ENCODE measurements around the gene GDI1. TPM values are rescaled to one million over a fixed set of nuclear protein-coding genes. Genes with fewer than 3 reads are reported as not detected.

Gene GDI1
- total and polyA plus RNA-seq, 9 of the 15 experiments (the other 6 are each of a cell fraction or from before 2014, with no cell fraction given), result 0.97 to 82.6 (median 37.5) TPM

GRCh38 chrX:154484255-154485149 lies 47.5 kb downstream of the GDI1 start (continued):
- peak; percentile 33; the same call in 1 of the 2 replicates for TF ChIP-seq NCOA1 (IDR thresholded peaks at IDR 0.05; ENCODE audit: low read depth)
- TF ChIP-seq ARID4B (CRISPR knock-in tag; IDR thresholded peaks at IDR 0.05), result peak; percentile 38; the same call in 1 of the 2 replicates
- no peak; the same call in 1 of the 2 replicates for TF ChIP-seq CBFA2T2 (conservative IDR thresholded peaks at IDR 0.05)
- TF ChIP-seq ELF2 (CRISPR knock-in tag; IDR thresholded peaks at IDR 0.05), result no peak
- no peak for TF ChIP-seq ZNF764 (CRISPR knock-in tag; IDR thresholded peaks at IDR 0.05; ENCODE audit: low read depth)
- no peak for TF ChIP-seq GTF2A2 (tag; IDR thresholded peaks at IDR 0.05)
- TF ChIP-seq EGR1 (conservative IDR thresholded peaks at IDR 0.05), result no peak
